ENCODE measurements around the gene KIAA1671. TPM values are rescaled to one million over a fixed set of nuclear protein-coding genes. Genes with fewer than 3 reads are reported as not detected.

KIAA1671 gene
- total and polyA plus RNA-seq, 2 of the 4 experiments (the other 2 are of a cell fraction): 0.02 TPM; not detected in 1

DNA sequence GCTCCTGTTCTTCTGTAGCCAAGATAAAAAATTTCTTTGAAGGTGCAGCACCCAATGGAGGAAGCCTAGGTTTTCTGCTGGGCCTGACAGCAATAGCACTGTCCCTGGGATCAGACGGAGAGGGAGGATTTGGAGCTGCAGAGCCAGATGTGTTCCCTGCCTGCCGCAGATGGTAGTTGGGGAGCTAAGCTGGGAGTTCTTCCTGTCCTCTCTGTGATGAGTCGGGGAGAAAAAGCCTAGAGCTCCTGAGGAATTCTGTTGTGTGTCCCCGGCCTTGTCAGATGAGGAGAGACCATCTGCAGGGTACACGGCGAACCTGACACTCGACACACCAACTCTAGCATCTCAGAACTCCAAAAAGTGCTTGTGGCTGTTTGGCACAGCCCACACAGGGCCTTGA is 143.4 kb downstream of the KIAA1671 start:
- no peak overlapping the region for H2BK20ac ChIP-seq (ENCODE audit: low read depth, low read length)
- POLR2A ChIA-PET (ENCODE audit: unreplicated experiment): no interaction called here
- no peaks in the 10 kb centered on the region for H3K9me1 ChIP-seq (ENCODE audit: insufficient read depth, low read length)
- no peak overlapping the region for H3K56ac ChIP-seq (ENCODE audit: extremely low read depth, insufficient read depth, low read length)
- H4K5ac ChIP-seq (ENCODE audit: low read depth, low read length): no peak overlapping the region
- no peaks in the 10 kb centered on the region for H3K4me1 ChIP-seq (ENCODE audit: control insufficient read depth, insufficient read depth, low read length)
- in situ Hi-C loops (cut with MboI; ENCODE audit: low sequenced_read_pairs): no loop called here
- DNase-seq: no peak
- no peak overlapping the region for H2BK5ac ChIP-seq (ENCODE audit: low read depth, low read length, poor library complexity, severe bottlenecking)
- no peak overlapping the region for H4K8ac ChIP-seq (ENCODE audit: low read depth in 2 of 2, low read length in 2 of 2)
- CTCF ChIA-PET: no interaction called here
- H3K9ac ChIP-seq (ENCODE audit: low read depth, low read length): no peak overlapping the region
- no peak overlapping the region for H2AK5ac ChIP-seq (ENCODE audit: low read depth, low read length)
- no peak overlapping the region for H3K4me3 ChIP-seq (ENCODE audit: insufficient read depth, low read depth, low read length)
- H3K9me3 ChIP-seq (ENCODE audit: control insufficient read depth, insufficient read depth, low read length): no peaks in the 10 kb centered on the region
- H3K27ac ChIP-seq (ENCODE audit: insufficient read depth, low read length): no peak overlapping the region
- BruUV-seq (replicated peaks): no TSS peak
- no CpG with 5 or more reads among the region's 7 CpGs for WGBS, 2 experiments (ENCODE audit: extremely low coverage in 2 of 2, insufficient read length in 1 of 2)
- dilution Hi-C loops (cut with HindIII; ENCODE audit: low sequenced_read_pairs, unreplicated experiment): no loop called here
- no peak for ATAC-seq (ENCODE audit: low read depth)
- H4K20me1 ChIP-seq (ENCODE audit: insufficient read depth, low read length): no peaks in the 10 kb centered on the region
- TF ChIP-seq FOS (IDR thresholded peaks at IDR 0.05; ENCODE audit: low read depth, low read length) (no peak), CHD1 (IDR thresholded peaks at IDR 0.05; ENCODE audit: low read depth, low read length) (no peak), SMC3 (IDR thresholded peaks at IDR 0.05; ENCODE audit: low read depth, low read length) (no peak), CEBPB (IDR thresholded peaks at IDR 0.05; ENCODE audit: low read depth, low read length) (no peak), BHLHE40 (IDR thresholded peaks at IDR 0.05; ENCODE audit: low read depth, low read length) (no peak), NFE2L2 (IDR thresholded peaks at IDR 0.05; ENCODE audit: low read depth, low read length) (no peak)
- TF ChIP-seq, protein P1, sequence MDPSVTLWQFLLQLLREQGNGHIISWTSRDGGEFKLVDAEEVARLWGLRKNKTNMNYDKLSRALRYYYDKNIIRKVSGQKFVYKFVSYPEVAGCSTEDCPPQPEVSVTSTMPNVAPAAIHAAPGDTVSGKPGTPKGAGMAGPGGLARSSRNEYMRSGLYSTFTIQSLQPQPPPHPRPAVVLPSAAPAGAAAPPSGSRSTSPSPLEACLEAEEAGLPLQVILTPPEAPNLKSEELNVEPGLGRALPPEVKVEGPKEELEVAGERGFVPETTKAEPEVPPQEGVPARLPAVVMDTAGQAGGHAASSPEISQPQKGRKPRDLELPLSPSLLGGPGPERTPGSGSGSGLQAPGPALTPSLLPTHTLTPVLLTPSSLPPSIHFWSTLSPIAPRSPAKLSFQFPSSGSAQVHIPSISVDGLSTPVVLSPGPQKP (IDR thresholded peaks at IDR 0.05; ENCODE audit: borderline replicate concordance, low read depth, low read length): no peak
- TF ChIP-seq, protein P2, sequence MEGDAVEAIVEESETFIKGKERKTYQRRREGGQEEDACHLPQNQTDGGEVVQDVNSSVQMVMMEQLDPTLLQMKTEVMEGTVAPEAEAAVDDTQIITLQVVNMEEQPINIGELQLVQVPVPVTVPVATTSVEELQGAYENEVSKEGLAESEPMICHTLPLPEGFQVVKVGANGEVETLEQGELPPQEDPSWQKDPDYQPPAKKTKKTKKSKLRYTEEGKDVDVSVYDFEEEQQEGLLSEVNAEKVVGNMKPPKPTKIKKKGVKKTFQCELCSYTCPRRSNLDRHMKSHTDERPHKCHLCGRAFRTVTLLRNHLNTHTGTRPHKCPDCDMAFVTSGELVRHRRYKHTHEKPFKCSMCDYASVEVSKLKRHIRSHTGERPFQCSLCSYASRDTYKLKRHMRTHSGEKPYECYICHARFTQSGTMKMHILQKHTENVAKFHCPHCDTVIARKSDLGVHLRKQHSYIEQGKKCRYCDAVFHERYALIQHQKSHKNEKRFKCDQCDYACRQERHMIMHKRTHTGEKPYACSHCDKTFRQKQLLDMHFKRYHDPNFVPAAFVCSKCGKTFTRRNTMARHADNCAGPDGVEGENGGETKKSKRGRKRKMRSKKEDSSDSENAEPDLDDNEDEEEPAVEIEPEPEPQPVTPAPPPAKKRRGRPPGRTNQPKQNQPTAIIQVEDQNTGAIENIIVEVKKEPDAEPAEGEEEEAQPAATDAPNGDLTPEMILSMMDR (conservative IDR thresholded peaks at IDR 0.05; ENCODE audit: low read depth, low read length): no peak
- H3K79me1 ChIP-seq (ENCODE audit: low read depth in 1 of 2, low read length in 2 of 2): no peaks in the 10 kb centered on the region
- H2BK15ac ChIP-seq (ENCODE audit: low read depth, low read length): no peak overlapping the region
- H3K14ac ChIP-seq (replicated peaks; ENCODE audit: low read depth, low read length): no peak overlapping the region
- no peak overlapping the region for H3K4ac ChIP-seq (ENCODE audit: low read depth, low read length)
- no peak overlapping the region for H3K4me2 ChIP-seq (ENCODE audit: low read depth, low read length)
- H4K91ac ChIP-seq (ENCODE audit: insufficient read depth, low read depth, low read length): no peak overlapping the region
- H3K18ac ChIP-seq (ENCODE audit: low read depth, low read length): no peak overlapping the region
- H2BK120ac ChIP-seq (ENCODE audit: low read depth, low read length): no peak overlapping the region
- H3K36me3 ChIP-seq (ENCODE audit: control insufficient read depth, insufficient read depth, low read length): no peaks in the 10 kb centered on the region
- H2AFZ ChIP-seq (replicated peaks; ENCODE audit: low read length, poor library complexity): no peak overlapping the region
- H3K23ac ChIP-seq (ENCODE audit: low read depth, low read length): no peak overlapping the region
- no peaks in the 10 kb centered on the region; the same call in 1 of the 2 replicates for H3K27me3 ChIP-seq (ENCODE audit: control insufficient read depth, insufficient read depth, low read length)
- H2AK9ac ChIP-seq (replicated peaks; ENCODE audit: low read depth, low read length, poor library complexity): no peak overlapping the region
- intact Hi-C loops (cut with micrococcal nuclease): no loop called here
